EH (cell line): ENCODE data around the gene KCNMA1.

Experiments used
- DNase-seq: peaks from one replicate; pipeline ENCODE4 v3.0.0-alpha.2; 2015; ENCODE audit warnings: low read depth

KCNMA1 gene

DNA sequence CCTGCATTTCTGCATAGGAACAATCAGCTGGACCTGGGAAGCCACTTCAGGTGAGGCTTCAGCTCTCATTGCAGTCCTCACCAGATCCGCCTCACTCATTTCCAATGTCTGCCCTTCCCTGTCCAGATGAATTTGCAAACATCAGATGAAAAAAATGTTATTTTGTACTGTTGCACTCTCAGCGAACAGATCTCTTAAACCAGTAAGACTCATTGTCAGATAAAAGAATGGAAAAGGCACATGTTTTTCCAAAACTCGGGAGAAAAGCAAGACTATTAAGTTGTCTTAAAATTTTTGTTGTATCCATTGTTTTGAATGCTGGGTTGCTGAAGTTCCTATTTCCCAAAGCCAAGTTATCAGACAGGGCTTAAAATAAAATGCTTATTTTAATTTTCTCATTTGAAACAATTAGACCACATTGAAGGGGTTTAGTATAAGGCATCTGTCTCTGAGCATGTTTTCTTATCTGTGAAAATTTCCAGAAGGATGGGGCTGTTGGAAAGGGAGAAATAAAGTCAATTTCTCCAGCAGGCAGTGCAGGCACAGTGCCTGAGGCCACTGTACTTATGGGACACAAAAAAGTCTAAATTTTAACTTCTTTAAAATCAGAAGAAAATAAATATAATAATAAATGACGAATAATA, 396.8 kb downstream of the KCNMA1 start:
- no peak for DNase-seq

DNA sequence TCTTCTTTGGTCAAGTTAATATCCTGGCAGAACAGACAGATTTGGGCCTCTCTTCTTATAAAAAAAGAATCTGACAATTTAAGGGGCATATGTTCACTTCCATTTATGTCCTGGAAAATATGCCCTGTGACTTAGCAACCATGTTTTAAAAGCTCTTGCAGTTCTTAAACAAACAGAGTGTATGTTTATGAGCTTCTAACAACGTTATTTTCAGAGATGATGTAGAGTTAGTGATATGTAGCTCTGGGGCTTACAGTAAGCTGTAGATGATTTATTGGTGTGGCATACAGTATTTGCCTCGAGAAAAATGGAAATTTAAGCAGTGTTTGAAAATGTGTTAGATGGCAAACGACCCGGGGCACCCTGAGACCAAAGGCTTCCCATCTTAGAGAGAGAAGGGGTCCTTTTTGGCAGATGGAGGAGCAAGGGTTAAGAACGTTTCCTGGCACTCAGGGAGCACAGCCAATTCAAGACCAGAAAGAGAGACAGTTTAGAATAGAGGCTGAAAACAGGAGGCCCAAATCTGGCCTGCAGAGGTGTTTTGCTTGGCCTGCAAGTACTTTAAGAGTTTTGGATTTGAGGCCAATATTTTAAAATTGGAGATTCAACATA, 397.5 kb downstream of the KCNMA1 start:
- peak; percentile 89 for DNase-seq

DNA sequence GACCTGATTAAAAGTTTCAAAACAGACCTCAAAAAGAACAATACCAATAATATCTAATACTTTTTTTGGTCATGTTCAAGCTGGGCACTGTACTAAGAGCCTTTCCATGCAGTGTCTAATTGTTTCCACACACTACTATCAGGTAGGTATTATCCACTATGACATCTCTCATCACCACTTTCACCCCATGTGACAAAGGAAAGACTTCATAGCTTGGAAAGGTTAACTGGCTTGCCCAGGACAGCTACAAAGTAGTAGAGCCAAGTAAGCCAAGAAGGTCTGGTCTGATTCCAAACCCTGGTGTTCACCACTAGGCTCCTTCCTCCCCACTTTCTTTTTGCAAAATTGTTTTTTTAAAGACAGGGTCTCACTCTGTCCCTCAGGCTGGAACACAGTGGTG, 400.5 kb downstream of the KCNMA1 start:
- DNase-seq, result no peak

DNA sequence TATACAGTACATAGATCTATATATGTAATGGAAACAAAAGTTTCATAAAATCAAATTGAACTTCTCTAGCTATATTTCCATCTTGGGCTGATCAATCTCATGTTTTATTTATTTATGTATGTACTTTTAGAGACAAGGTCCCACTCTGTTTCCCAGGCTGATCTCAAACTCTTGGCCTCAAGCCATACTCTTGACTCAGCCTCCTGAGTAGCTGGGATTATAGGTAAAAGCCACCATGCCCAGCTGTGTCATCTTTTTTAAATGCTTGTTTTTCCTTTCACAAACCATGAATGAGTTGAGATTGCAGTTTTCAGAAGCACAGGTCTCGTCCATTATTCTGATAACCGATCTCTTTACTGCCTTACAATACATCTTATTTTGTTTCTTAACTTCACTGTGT, 400.9 kb downstream of the KCNMA1 start:
- peak; percentile 61 for DNase-seq

DNA sequence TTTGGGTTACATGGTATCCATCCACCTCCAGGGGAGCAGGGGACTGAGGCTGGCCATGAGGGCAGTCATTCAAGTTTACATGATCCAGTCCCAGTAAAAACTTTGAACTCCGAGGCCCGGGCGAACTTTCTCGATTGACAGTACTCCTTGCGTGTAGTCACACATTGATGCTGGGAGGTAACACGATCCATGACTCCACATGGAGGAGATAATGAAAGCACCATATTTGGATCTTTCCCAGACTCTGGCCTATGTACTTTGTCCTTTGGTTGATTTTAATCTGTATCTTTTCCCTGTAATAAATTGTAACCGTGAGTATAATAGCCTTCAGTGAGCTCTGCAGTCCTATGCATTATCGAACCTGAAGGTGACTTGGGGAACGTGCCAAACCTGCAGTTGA, 401.6 kb downstream of the KCNMA1 start:
- DNase-seq, result no peak

DNA sequence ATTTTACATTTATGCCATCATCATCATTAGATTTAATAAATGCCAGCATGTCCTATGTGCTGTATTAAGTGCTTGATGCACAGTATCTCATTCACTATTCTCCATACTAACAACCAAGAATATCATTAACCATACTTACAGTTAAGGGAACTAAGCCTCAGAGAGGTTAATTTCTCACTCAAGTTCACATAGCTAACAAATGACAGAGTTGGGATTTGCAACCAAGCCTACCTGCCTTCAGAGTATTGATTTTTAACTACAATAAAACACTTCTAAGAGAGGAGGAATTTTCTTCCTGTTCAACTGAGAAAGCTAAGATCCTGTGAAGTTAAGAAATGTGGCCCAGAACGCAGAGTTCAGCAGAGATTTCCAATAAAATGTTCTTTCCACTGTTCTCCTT, 403.0 kb downstream of the KCNMA1 start:
- no peak for DNase-seq

DNA sequence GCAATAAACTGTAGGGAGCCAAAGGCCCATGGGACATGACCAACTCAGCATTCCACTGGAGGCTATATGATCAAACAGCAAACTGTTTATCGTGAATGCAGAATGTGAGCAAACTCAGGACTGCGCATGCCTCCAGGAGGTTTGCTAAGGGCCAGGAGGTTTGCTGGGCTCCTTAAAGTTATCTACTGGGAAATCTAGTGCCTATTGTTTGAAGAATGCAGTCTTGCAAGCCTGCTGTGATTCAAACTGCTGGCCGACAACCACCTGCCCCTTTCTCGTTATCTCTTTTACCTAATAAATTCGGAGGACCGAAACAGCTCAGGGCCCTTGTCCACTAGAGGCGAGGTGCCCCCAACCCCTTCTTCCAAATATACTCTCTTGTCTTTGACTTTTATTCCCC, 404.1 kb downstream of the KCNMA1 start:
- no peak for DNase-seq

DNA sequence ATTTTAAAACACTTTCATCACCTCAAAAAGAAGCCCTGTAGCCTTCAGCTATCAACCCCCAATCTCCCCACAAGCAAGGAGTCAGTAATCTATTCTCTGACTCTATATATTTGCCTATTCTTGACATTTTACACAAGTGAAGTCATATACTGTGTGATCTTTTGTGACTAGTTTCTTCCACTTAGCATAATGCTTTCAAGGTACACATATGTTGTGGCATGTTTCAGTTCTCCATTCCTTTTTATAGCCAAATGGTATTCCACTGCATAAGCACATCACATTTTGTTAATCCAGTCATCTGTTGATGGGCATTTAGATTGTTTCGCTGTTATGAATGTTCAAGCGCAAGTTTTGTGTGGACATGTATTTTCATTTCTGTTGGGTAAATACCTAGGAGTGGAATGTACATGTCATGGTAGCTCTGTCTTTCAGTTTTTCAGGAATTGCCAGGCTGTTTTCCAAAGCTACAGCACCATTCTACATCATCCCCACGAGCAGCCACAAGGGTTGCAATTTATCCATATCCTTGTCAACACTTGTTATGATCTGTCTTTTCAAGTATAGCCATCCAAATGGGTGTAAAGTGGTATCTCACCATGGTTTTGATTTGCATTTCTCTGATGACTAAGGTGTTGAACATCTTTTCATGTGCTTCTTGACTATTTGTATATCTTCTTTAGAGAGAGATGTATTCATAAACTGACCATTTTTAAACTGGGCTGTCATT, 405.6 kb downstream of the KCNMA1 start:
- DNase-seq, result no peak

DNA sequence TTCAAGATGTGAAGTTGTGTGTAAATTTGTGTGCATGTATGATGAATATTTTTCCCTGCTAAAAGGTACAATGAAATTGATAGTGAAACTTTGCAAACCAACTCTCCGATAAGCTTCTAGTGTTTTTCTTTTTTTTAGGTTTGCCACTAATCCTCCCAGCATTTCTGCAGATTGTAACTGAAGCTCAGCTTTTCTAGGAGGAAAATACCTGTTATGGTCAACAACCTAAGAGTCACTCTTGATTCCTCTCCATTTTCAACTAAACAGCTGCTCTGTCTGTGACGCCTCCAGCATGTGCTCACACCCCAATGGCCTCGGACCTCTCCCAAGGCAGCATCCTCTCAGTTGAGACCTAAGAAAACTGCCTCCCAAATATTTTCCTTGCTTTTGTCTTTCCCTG, 406.2 kb downstream of the KCNMA1 start:
- no peak for DNase-seq

DNA sequence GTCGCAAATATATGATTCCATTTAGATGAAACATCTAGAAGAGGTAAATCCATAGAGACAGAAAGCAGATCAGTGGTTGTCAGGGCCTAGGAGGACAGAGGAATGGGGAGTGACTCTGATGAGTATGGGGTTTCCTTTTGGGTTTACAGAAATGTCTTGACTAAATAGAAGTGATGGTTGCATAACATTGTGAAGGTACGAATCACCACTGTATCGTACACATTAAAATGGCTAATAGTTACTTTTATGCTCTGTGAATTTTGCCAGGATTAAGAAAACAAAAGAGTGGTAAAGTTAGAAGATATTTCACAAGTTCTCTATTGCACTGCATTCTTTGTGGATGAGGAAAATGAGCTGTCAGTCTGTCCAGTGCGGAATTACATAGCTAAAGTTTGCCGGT, 407.4 kb downstream of the KCNMA1 start:
- DNase-seq, result peak; percentile 87

DNA sequence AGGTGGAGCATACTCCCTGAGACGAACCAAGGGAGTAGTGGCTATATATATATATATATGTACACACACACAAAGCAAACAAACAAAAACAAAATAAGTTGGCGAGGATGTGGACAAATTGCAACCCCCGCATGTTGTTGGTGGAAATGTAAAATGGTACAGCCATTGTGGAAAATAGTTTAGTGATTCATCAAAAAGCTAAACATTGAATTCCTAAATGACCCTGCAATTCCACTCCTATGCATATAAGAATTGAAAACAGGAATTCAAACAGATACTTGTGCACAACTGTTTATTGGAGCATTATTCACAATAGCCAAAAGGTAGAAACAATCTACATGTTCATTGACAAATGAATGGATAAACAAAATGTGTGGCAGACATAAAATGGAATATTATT, 407.9 kb downstream of the KCNMA1 start:
- DNase-seq, result peak; percentile 34

DNA sequence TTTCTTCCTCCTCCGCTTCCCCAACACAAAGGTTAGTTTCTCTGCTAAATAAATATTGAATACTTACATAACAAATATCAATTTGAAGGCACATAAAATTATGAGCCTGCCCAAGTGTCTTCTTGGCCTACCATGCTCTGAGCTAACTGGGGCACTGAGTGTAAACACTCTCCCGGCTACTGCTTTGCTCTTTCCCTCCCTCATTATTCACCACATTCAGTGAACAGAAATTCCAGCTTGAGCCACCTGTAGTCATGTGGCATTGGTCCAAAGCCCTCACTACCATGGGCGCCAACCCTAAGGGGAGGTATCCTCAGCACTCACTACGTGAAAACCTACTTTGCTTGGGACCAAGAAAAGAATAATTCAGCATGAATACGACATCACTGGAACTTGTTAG, 409.0 kb downstream of the KCNMA1 start:
- no peak for DNase-seq

DNA sequence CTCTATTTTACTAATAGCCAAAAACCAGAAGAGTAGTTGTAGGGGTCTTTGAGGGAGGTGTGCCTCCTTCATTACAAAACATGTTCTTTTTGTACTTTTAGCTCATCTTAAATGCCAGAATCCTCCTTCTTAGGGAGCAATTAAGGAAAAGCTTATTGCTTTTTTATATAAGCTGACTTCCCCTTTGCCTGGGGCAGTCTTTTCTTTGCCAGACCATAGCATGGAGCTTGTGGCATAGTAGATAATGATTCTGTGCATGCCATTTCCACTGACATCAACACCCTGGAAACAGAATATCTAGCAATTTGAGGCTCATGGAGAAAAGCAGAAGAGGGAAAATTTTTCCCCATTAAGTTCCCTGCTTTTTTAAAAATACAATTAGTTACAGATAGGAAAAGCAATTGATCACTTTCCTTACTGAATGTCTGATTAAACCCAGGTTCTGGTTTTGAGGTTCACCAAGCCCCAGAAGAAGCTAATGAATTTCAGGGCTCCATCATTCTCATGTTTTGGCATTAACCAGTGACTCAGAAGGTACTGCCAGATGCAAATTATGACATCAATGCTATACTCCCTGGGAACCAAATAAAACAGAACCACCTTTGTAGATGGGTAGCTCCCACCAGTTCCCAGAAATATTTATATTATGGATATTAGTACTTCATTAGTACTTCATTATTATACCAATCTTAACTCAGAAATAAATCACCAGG, 410.6 kb downstream of the KCNMA1 start:
- DNase-seq, result peak; percentile 84

DNA sequence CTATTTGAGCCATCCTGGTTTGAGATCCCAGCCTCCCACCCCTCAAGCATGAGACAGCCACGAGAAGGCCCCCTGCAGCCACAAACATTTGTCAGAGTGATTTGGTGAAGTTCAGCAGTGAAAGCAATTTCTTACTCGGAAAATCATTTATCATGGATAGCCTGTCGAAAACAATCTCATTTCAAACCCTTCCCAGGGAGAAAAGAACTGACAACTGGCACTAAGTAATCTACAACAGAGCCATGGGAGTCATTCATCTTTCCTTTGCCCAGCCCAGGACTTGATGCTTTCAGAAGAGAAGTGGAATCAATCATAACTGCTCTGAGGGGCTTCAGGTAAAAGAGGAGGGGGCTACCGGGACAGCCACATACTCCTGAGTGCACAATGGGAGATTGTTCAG, 411.2 kb downstream of the KCNMA1 start:
- no peak for DNase-seq

DNA sequence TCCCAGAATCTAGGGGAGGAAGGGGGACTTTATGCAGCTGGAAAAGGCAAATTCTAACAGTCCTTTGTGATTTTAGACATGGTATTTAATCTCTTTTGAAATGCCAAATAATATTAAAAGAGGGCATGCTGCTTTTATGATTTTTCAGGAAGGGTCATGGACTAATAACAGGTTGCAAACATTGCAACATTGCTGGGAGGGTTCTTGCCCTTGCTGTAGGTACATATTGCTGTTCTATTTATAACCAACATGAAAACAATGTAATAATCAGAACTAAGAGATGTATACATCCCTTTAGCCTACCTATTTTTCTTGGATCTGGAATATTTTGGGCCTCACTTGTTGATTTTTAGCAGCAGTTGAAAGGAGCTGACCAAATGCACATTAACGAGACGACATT, 411.6 kb downstream of the KCNMA1 start:
- no peak for DNase-seq

DNA sequence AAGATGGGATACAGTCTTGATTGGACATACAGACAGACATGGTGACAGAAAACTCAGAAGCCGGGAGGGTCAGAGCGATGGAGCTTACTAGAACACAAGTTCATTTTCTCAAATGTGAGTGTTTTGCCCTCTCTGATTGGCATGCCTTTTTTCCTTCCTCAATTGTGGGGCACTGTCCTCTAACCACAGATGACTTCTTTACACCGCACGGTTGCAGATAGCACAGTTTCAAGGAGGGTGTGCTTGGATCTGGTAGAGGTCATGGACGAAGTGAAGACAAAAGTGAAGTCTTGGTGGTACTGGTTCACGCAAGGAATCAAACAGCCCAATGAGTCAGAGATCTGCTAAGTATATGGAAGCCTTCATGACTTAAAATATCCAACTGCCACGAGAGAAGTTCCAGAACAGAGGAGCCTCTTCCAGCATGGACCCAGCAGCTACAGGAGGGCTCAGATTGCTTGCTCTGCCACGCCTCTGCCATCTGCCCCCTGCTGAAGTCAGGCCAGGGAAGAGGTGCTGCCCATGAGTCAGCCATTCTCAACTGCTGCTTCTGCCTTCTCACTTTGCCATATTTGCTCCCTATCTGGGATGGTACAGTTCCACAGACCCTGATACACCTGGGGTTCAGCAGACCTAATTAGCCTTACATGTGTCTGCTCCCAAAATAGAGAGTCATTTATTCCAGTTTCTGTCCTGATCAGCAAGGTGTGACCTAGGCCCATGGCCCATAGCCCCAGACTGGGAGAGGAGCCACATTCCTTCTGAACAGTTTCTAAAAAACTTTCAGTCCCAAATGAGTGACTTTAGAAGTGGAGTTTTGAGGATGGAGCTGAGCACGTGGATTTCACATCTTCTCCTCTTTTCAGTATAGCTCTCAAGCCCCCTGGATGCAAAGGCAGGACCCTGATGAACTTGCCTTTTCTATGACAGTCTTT, 413.8 kb downstream of the KCNMA1 start:
- DNase-seq, result no peak

DNA sequence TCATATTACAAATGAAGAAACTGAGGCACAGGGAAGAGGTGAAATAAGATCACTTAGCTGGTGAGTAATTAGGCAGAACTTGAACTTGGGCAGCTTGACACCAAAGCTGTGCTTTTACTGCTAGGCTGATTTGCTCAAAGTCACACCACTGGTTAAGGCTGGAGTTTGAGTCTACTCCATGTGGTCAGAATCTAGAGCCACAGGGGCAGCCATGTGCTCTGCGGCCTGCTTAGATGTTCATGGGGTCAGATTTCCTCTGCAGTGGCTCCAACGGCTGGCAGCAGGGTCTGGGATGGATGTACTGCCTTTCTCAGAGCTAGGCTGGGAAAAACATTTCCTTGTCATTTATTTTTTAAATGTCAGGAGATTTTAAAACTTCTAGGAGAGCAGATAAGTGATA, 417.5 kb downstream of the KCNMA1 start:
- DNase-seq, result no peak

DNA sequence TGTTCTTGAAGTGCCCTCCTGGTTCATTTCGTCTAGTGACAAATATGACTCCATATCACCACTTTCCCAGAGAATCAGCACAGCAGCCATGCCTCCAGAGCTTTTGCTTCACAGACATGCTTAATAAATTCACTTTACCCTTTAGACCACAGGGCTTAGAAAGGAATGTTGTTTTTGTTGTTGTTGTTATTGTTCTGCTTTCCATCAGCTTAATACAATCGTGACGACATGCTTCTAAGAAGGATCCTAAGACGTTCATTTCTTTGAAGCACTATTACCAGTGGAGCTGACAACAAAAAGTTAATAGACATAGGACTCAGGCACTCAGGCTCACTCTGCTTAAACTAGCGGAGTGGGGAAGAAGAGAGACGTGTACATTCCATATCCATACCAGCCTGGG, 418.6 kb downstream of the KCNMA1 start:
- no peak for DNase-seq

DNA sequence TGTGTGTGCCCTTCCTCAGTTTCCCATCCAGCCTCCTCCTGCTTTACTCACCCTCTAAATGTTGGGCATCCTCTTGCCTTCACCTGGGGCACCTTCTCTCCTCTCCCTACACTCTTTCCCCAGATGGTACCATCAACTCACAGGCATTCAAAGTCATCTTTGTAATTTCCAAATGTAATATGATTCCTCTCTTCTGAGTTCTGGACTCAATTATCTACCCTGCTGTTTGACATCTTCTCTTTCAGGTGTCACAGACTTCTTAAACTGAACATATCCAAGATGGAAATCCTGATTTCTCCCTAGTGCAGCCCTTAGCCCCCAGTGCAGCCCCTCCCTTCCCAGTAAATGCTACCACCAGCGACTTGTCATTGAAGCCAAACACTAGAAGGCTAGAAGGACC, 422.8 kb downstream of the KCNMA1 start:
- DNase-seq, result no peak

DNA sequence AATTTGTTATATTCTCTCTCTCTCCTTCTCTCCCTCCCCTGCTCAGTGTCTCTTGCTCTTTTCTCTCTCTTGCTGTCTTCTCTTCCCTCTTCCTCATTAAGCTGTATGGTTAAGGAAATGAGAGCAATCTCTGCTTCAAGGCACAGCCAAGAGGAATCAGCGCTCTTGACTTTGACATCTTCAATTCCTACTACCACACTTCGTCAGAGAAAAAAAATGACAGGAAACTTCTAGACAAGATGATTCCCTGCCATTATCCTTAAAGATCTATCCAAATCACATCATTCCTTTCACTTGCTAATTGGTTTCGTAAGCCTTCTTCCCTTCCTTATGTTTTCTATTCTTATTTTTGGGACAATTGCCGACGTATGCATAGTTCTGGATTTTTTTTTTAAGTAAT, 425.0 kb downstream of the KCNMA1 start:
- no peak for DNase-seq

DNA sequence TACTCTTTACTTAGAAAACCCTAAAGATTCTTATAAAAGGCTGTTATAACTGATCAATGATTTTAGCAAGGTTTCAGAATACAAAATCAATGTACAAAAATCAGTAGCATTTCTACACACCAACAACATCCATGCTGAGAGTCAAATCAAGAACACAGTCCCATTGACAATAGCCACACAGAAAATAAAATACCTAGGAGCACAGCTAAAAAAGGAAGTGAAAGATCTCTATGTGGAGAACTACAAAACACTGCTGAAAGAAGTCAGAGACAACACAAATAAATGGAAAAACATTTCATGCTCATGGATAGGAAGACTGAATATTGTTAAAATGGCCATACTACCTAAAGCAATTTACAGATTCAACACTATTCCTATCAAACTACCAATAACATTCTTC, 427.0 kb downstream of the KCNMA1 start:
- DNase-seq, result no peak

DNA sequence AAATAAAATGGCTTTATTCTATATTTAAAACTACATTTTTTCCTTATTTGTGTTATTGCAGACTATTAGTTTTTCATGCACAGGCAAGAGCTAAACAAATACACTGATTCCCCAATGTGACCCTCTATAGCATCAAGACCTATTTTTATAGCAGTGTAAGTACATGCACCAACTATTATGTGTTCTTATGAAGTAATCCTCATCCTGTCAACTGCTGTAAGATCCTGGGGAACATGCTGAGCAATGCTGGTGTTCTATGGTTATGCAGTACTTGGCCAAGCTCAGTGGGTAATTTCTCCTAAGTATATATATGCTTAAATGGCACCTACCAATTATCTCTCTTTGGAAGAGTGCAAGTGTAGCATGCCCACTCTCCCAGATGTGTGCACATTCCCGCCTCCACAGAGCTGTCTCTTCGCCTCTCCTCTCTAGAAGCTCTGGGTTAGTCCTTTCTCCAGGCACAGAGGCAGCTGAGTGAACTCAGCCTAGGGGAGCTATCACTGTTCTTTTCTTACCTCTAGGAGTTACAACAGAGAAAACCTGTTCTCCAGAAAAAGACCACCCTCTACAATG, 428.8 kb downstream of the KCNMA1 start:
- no peak for DNase-seq
